Measurements from ENCODE around the gene ATF6.

ATF6 gene

GRCh38 chr1:161858271-161858670 is 92.2 kb downstream of the ATF6 start:
- TF ChIP-seq, protein P1, sequence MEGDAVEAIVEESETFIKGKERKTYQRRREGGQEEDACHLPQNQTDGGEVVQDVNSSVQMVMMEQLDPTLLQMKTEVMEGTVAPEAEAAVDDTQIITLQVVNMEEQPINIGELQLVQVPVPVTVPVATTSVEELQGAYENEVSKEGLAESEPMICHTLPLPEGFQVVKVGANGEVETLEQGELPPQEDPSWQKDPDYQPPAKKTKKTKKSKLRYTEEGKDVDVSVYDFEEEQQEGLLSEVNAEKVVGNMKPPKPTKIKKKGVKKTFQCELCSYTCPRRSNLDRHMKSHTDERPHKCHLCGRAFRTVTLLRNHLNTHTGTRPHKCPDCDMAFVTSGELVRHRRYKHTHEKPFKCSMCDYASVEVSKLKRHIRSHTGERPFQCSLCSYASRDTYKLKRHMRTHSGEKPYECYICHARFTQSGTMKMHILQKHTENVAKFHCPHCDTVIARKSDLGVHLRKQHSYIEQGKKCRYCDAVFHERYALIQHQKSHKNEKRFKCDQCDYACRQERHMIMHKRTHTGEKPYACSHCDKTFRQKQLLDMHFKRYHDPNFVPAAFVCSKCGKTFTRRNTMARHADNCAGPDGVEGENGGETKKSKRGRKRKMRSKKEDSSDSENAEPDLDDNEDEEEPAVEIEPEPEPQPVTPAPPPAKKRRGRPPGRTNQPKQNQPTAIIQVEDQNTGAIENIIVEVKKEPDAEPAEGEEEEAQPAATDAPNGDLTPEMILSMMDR (IDR thresholded peaks at IDR 0.05; ENCODE audit: extremely low read depth, missing control alignments) = no peak
- no peak for DNase-seq (ENCODE audit: low spot score)

GRCh38 chr1:161863549-161863948 is 97.4 kb downstream of the ATF6 start:
- TF ChIP-seq, protein P1 (IDR thresholded peaks at IDR 0.05; ENCODE audit: extremely low read depth, missing control alignments) = no peak

DNA sequence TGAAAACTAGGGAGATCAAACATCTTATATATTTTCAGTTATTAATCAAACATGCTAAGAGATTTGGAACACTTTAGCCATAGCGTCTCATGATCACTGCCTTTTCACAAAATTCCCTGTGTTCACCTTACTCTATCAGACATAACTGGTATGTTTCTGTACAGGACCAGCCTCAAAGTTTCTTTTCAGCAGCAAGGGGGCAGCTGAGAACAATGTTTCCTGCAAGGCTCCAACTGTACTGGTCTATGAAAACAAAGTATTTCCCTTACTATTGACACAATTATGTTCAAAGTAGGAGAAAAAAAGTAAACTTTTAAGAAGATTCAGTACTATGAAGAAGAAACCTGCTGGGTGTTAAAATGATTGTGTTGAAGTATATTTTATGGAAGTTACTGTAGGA is 98.5 kb downstream of the ATF6 start:
- no peak for DNase-seq (ENCODE audit: low spot score)
- TF ChIP-seq, protein P1 (IDR thresholded peaks at IDR 0.05; ENCODE audit: extremely low read depth, missing control alignments) = no peak

More at GRCh38 chr1:161863549-161863948, 97.4 kb downstream of the ATF6 start:
- DNase-seq (ENCODE audit: low spot score) = no peak

GRCh38 chr1:161866241-161866640 is 100.1 kb downstream of the ATF6 start:
- DNase-seq (ENCODE audit: low spot score) = no peak
- TF ChIP-seq, protein P1 (IDR thresholded peaks at IDR 0.05; ENCODE audit: extremely low read depth, missing control alignments) = no peak

DNA sequence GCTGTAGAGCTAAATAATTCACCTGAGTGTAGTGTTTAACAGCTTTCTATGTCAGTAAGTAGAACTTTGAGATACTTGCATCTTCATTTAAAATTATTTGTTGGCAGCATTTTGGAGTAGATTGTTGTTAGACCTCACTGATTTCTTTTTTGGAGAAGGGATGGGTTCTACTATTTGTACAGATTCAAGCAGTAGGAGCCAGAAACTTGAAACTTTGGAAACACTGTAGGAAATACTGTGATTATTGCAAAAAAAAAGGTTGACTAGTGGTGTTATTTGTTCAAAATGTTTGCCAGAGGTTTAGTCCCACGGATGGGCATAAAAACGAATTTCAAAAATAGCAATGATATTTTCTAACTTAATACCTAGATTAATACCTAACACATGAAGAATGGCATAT is 102.7 kb downstream of the ATF6 start:
- TF ChIP-seq, protein P1 (IDR thresholded peaks at IDR 0.05; ENCODE audit: extremely low read depth, missing control alignments) = no peak
- DNase-seq (ENCODE audit: low spot score) = no peak

DNA sequence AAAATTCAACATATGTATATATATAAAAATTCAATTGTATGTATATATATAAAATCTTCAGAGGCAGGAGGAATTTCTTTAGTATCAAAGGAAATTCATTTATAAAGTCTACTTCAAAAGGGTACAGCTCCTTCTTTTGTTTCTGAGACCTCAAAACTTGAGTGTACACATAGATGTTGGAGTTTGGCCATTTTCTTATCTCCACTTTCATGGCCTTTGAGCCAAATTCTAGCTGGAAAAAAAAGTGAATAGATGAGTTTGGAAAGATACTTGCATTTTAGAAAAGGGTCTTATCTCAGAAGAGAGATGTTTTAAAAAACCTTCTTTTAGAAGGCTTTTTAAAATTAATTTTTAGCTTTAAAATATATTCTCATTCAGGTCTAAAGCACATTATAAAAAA is 103.2 kb downstream of the ATF6 start:
- TF ChIP-seq, protein P1 (IDR thresholded peaks at IDR 0.05; ENCODE audit: extremely low read depth, missing control alignments) = no peak
- no peak for DNase-seq (ENCODE audit: low spot score)

DNA sequence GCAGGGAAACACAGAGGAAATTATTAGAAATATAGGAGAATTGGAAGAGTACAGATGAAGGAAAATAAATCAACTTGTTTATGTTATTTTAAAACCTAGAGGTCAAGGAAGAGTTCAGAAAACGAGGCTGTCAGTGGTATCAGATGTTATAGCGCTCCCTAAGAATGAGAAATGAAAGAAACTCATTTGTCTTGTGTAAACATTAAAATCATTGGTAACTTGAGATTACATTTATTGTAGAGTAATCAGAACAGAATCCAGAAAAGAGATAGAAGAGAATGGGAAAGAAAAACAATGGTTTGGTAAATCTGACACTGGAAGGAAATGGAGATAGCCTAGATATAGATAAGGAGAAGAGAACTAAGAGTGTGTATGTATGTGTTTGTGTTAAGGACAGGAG is 106.4 kb downstream of the ATF6 start:
- TF ChIP-seq, protein P1 (IDR thresholded peaks at IDR 0.05; ENCODE audit: extremely low read depth, missing control alignments) = no peak
- no peak for DNase-seq (ENCODE audit: low spot score)

Data from GM20000 (cell line).